Naive B cell (primary cell): ENCODE measurements around the gene PDE2A. TPM values are rescaled to one million over a fixed set of nuclear protein-coding genes. Genes with fewer than 3 reads are reported as not detected.

ENCODE experiments used
- ATAC-seq, 2 donors: fragments of 150-1000 bp; cut with Tn5 transposase; 2 replicates each; pipeline ENCODE4 v1.10.0; 2021; ENCODE audit warnings: low read depth in 2 of 2, mild to moderate bottlenecking in 2 of 2, moderate library complexity in 2 of 2
- DNase-seq: peaks from one replicate; pipeline ENCODE4 v3.0.0; 2022
- H3K27ac Mint-ChIP-seq, 6 donors: one replicate each; pipeline ENCODE4 v1.8.0; 2020 to 2022; ENCODE audit warnings: mild to moderate bottlenecking in 6 of 6, mixed read lengths in 6 of 6, moderate library complexity in 5 of 6, inconsistent platforms in 2 of 6
- H3K27me3 Mint-ChIP-seq, 3 donors: one replicate each; pipeline ENCODE4 v1.8.0; 2021 to 2022; ENCODE audit warnings: mixed read lengths in 3 of 3, mild to moderate bottlenecking in 1 of 3
- H3K36me3 Mint-ChIP-seq, 2 donors: one replicate each; pipeline ENCODE4 v1.8.0; 2020 to 2022; ENCODE audit warnings: mixed read lengths in 2 of 2, inconsistent platforms in 1 of 2, mild to moderate bottlenecking in 1 of 2
- H3K4me1 Mint-ChIP-seq, 3 donors: one replicate each; pipeline ENCODE4 v1.8.0; 2020 to 2022; ENCODE audit warnings: mixed read lengths in 3 of 3, inconsistent platforms in 1 of 3, mild to moderate bottlenecking in 1 of 3, moderate library complexity in 1 of 3
- H3K4me3 Mint-ChIP-seq, 8 donors: one replicate each; pipeline ENCODE4 v1.8.0; 2020 to 2022; ENCODE audit warnings: mild to moderate bottlenecking in 8 of 8, mixed read lengths in 8 of 8, moderate library complexity in 8 of 8, inconsistent platforms in 2 of 8
- H3K9me3 Mint-ChIP-seq, 7 donors: one replicate each; pipeline ENCODE4 v1.8.0; 2020 to 2022; ENCODE audit warnings: mixed read lengths in 7 of 7, mild to moderate bottlenecking in 5 of 7, inconsistent platforms in 2 of 7, moderate library complexity in 1 of 7
- polyA plus RNA-seq, 6 donors: library from polyadenylated mRNA; unstranded; fragments of 300-500 nt; fragmentation: Illumina TruSeq; gene quantifications; one replicate each; pipeline ENCODE4 v1.2.3, GENCODE V29; 2021; ENCODE audit warnings: low read depth in 6 of 6

Gene PDE2A
- polyA plus RNA-seq, 6 donors from 2014 or later, result 0.18 to 0.44 (median 0.36) TPM; not detected in 3

DNA sequence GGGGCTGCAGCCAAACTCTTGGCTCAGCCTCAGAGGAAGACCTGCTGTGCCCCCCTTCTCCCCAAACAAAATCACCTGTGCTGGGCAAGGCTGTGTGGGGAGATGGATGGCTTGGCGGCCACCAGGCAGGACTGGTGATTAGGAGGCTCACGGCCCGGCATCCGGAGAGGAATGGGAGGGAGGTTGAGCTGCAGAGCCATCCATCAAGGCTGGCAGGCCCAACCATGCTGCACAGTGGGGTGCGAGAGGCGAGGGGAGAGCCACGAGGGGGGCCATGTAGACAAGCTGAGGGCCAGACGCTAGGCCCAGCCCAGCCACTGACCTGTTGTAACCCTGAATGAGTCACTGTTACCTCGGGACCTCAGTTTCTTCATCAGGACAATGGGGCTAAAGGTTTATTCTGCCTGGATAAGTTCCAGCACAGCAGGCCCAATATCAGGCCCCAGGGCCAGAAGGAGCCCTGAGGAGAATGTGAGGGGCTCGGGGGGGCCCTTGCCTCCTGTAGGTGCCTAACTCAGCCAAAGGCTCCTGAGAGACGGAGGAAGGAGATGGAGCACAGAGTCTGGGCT, 18.2 kb downstream of the PDE2A start:
- H3K27ac Mint-ChIP-seq, result peak overlapping the region in 1 of 6 donors; percentile 5
- H3K9me3 Mint-ChIP-seq, result no peaks in the 10 kb centered on the region
- DNase-seq, result no peak
- no peak overlapping the region for H3K4me3 Mint-ChIP-seq
- no peaks in the 10 kb centered on the region for H3K4me1 Mint-ChIP-seq
- no peaks in the 10 kb centered on the region for H3K36me3 Mint-ChIP-seq
- no peak for ATAC-seq
- H3K27me3 Mint-ChIP-seq, result peaks cover 8 to 49% (median 31%) of the 10 kb centered on the region in 3 donors

DNA sequence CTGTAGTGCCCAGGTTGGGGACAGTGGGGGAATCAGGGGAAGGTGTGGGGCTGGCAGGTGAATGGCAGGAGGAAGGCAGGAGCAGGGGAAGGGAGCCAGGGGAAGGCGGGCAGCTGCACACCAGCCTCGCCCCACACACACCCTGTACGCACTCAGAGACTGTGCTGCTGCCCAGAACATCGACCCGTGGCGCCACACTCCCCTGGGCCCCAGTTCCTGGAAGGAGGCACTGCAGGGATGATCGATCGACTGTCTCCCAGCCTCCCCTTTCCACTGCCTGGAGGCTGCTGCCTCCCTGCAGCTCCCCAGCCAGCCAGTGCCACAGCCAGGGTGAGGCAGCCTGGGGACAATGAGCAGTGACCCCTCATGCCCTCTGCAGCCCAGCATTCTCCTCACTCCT, 19.2 kb downstream of the PDE2A start:
- Mint-ChIP-seq H3K27ac (no peak overlapping the region), H3K4me3 (peak overlapping the region in 1 of 8 donors; percentile 47), H3K4me1 (no peaks in the 10 kb centered on the region), H3K36me3 (no peaks in the 10 kb centered on the region), H3K27me3 (peaks cover 5 to 52% (median 24%) of the 10 kb centered on the region in 3 donors), H3K9me3 (no peaks in the 10 kb centered on the region)
- DNase-seq (no peak), ATAC-seq (no peak)

DNA sequence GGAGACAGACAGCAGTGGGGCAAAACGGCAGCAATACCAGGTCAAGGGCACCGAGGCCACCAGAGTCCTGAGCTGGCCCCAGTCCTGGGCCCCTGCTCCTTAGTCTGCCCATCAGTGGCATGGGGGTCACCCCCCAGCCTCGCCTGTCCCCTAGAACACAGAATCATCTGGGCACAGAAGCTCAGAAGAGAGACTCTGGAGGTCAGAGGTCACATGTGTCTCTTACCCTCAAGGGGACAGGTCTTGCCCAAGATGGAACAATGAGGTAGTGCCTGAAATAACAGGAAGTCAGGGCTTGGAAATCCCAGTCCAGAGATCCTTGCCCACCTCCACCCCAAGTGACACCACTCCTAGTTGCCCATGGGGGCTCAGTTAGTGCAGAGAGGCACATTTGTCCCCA, 20.6 kb downstream of the PDE2A start:
- Mint-ChIP-seq H3K36me3 (no peaks in the 10 kb centered on the region), H3K4me1 (no peaks in the 10 kb centered on the region), H3K4me3 (no peak overlapping the region), H3K27me3 (peaks cover 5 to 46% (median 15%) of the 10 kb centered on the region in 3 donors), H3K27ac (no peak overlapping the region), H3K9me3 (no peaks in the 10 kb centered on the region)
- ATAC-seq (no peak), DNase-seq (no peak)

DNA sequence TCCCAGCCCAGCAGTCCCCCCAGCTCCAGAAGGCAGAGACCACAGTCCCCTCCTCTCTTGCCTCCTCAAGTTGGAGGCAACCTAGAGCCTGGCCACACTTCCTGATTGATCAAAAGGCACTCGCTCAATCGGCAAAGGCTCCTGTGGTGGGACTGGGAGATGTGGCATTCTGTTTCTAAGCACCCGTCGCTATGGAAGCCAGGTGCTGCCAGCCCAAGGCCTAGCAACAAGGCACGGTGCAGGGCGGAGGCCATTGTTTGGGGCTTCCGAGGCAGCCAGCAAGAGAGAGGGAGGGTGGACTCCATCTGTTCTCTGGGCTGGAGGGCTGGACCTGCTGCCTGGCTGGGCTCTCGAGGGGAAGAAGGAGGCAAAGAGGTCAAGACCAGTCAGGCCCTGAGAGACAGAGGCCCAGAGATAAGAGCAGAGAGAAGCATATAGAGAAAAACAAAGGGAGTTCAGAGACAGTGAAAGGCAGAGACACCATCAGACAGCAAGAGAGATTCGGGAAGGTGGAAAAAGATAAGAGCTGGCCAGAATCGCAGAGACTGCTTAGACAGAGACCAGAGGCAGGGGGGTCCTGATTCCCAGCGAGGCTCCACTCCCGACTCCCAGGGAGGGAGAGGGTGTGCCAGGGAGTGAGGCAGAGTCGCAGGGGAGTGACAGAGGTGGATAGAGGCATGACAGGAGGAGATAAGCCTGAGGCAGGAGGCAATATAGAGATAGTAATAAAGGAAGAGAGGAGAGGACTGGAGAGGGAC, 21.2 kb downstream of the PDE2A start:
- Mint-ChIP-seq H3K4me1 (no peaks in the 10 kb centered on the region), H3K9me3 (no peaks in the 10 kb centered on the region), H3K27ac (no peak overlapping the region), H3K4me3 (no peak overlapping the region), H3K36me3 (no peaks in the 10 kb centered on the region), H3K27me3 (peaks cover 5 to 42% (median 11%) of the 10 kb centered on the region in 3 donors)
- DNase-seq (no peak), ATAC-seq (no peak)

DNA sequence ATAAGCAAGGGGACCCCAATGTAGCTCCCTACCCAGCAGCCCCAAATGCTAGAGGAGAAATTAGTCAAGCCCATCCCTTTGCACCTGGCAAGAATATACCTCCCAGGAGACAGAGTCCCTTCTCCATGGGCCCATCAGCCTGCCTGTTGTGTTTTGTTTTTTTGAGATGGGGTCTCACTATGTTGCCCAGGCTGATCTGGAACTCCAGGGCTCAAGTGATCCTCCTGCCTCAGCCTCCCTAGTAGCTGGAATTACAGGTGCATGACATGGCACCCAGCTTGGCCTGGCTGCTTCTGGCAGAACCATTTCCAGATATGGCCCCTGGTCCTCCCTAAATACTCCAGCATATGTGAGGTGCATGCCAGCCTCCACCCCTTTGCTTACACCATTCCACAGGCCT, 22.1 kb downstream of the PDE2A start:
- H3K36me3 Mint-ChIP-seq, result no peaks in the 10 kb centered on the region
- DNase-seq (no peak), ATAC-seq (no peak)
- H3K27me3 Mint-ChIP-seq, result peaks cover 5 to 41% (median 11%) of the 10 kb centered on the region in 3 donors
- peak overlapping the region in 1 of 8 donors; percentile 35 for H3K4me3 Mint-ChIP-seq
- peak overlapping the region in 1 of 6 donors; percentile 74 for H3K27ac Mint-ChIP-seq
- H3K4me1 Mint-ChIP-seq, result no peaks in the 10 kb centered on the region
- H3K9me3 Mint-ChIP-seq, result no peaks in the 10 kb centered on the region

DNA sequence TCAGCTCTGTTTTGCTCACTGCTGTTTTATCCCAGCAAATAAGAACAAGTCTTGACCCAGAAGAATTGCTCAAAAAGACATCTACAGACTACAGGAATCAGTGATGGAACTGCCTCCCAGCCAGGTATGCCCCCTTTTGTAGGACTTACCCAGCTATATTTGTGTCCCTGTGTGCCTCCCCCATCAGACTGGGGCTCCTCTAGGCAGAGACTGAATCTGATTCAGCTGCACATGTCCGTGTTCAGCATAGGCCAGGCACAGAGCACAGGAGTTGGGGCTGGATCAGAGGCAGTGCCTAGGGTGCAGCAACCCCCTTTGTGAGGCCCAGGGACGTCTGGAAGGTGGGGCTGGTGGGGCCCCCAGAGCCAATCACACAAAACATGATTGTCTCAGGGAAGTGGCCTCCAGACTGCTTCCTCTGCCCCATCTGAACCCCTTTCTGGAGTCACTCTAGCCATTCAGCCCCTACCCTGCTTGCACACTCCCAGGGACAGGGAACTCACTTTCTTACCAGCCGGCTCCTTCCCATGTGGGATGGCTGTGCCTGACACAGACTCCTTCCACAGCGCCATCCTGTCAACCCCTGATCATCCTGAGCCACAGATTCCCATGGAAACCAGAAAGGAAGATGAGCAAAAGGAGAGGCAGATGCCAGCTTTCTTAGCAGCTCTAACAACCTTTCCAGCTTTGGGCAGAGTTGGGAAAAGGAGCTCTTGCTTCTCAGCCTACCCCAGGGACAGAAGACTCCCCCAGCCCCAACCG, 24.8 kb downstream of the PDE2A start:
- Mint-ChIP-seq H3K27ac (no peak overlapping the region), H3K4me3 (no peak overlapping the region), H3K27me3 (peaks cover 0 to 35% (median 11%) of the 10 kb centered on the region in 3 donors), H3K9me3 (no peaks in the 10 kb centered on the region), H3K4me1 (no peaks in the 10 kb centered on the region), H3K36me3 (no peaks in the 10 kb centered on the region)
- ATAC-seq (no peak), DNase-seq (no peak)

DNA sequence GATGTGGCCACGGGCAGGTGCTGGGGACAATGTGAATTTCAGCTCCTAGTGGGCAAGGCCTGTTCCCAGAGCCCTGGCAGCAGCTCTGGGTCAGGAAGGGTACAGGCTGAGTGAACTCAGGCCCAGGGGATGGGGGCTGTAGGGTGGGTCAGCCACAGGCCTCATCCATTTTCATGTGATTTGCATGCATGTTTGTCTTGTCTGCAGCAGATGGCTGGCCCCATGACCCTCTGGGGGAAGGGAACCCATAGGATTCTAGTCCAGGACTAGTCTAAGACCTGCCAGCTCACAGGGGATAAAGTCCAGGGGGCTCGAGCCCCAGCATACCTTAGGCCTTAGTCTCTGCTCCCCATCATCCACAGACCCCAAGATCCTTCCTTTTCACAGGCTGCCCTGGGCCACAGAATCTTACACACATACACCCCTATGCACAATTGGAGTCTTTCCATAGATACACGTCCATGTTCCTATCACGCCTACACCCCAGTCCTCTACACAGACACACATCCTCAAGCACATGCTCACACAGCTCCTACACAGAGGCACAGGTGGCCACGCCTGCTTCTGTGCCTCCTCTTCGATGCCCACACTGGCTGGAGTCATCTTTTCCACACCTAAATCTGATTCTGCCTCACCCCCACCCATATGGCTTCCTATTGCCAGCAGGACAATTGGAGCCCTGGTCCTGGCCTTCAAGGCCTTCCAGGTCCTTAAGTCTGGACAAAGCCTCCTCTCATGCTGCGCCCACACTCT, 25.7 kb downstream of the PDE2A start:
- H3K27ac Mint-ChIP-seq, result no peak overlapping the region
- no peak overlapping the region for H3K4me3 Mint-ChIP-seq
- H3K36me3 Mint-ChIP-seq, result no peaks in the 10 kb centered on the region
- DNase-seq, result no peak
- no peaks in the 10 kb centered on the region for H3K9me3 Mint-ChIP-seq
- H3K4me1 Mint-ChIP-seq, result peaks cover 0 to 4% (median 4%) of the 10 kb centered on the region in 3 donors
- no peak for ATAC-seq
- H3K27me3 Mint-ChIP-seq, result peaks cover 0 to 41% (median 14%) of the 10 kb centered on the region in 3 donors

DNA sequence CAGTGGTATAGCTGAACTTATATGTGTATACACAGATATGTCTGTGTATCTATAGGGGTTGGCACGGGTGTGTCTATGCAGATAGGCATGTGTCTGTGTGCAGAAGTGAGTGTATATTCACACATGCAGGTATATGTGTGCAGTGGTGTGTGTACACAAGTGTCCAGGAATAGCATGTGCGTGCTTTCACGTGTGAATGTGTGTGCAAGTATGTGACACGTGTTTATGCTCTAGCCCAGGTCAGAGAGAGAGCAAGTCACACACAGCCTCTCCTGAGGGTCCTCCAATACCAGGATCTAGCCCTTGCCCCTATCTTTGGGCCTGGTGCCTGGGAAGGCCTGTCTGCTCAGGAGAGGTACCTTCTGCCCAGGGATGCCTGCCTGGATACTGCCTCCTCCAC, 26.3 kb downstream of the PDE2A start:
- H3K36me3 Mint-ChIP-seq, result no peaks in the 10 kb centered on the region
- H3K27ac Mint-ChIP-seq, result no peak overlapping the region
- no peak overlapping the region for H3K4me3 Mint-ChIP-seq
- H3K27me3 Mint-ChIP-seq, result peaks cover 0 to 37% (median 10%) of the 10 kb centered on the region in 3 donors
- ATAC-seq (no peak), DNase-seq (no peak)
- H3K4me1 Mint-ChIP-seq, result peaks cover 0 to 4% (median 4%) of the 10 kb centered on the region in 3 donors
- no peaks in the 10 kb centered on the region for H3K9me3 Mint-ChIP-seq

DNA sequence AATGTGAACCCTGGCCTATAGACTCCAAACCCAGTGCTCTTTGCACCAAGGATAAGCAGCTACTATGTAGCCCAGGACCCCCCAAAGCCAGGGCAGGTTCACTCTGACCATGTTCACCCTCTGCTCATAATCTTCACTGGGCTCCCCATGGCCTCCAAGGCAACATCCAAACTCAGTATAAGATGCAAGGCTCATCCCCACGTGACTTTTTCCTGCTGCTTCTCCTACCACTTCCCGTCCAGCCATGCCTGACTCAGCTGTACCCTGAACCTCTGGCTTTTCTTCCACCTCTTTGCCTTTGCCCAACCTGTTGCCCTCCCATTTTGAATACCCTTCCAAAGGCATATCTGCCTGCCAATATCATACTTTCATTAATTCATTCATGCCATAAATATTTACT, 27.8 kb downstream of the PDE2A start:
- H3K4me3 Mint-ChIP-seq, result no peak overlapping the region
- no peaks in the 10 kb centered on the region for H3K36me3 Mint-ChIP-seq
- H3K27me3 Mint-ChIP-seq, result peaks cover 0 to 28% (median 8%) of the 10 kb centered on the region in 3 donors
- no peak for DNase-seq
- peaks cover 0 to 4% (median 4%) of the 10 kb centered on the region in 3 donors for H3K4me1 Mint-ChIP-seq
- no peak for ATAC-seq
- peak overlapping the region in 1 of 6 donors; percentile 62 for H3K27ac Mint-ChIP-seq
- no peaks in the 10 kb centered on the region for H3K9me3 Mint-ChIP-seq

DNA sequence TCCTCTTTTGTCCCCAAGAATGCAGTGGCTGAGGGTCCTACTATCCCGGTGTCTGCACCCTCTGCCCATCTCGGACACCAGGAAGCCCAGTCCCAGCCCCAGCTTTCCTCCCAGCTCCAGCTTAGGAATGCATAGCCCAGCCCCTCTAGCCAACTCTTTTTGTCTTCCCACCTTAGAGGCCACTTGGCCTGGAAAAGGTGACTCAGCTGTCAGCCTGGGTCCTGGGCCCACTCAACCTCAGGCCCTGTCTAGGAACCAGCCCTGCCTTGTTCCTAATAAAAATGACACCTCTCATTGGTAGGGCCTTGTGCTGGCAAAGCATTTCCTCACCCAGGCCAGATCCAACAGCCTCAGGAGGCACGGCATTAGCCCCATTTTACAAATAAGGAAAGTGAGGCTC, 28.2 kb downstream of the PDE2A start:
- no peak for DNase-seq
- Mint-ChIP-seq H3K4me3 (peak overlapping the region in 1 of 8 donors; percentile 16), H3K36me3 (no peaks in the 10 kb centered on the region), H3K9me3 (no peaks in the 10 kb centered on the region), H3K27me3 (peaks cover 0 to 28% (median 8%) of the 10 kb centered on the region in 3 donors), H3K4me1 (peaks cover 0 to 4% (median 4%) of the 10 kb centered on the region in 3 donors), H3K27ac (no peak overlapping the region)
- ATAC-seq, result no peak

DNA sequence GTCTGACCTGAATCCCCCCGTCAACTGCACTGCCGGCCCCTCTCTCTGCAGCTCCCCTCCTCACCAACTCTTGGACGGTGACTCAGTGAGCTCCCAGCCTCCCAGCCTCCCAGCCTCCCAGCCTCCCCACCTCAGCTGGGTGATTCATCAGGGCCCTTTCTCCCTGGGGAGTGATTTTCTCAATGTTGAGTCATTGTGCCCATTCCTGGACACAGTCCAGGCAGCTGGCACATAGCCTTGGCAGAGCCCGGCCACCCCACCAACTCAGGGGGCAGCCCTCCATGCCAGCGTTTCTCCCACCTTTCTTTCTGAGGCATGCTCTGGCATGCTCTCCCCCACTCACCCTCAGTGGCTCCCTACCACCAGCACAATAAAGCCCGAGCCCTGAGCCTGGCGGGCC, 30.7 kb downstream of the PDE2A start:
- peaks cover 0 to 4% (median 4%) of the 10 kb centered on the region in 3 donors for H3K4me1 Mint-ChIP-seq
- peaks cover 0 to 18% (median 8%) of the 10 kb centered on the region in 3 donors for H3K27me3 Mint-ChIP-seq
- no peaks in the 10 kb centered on the region for H3K9me3 Mint-ChIP-seq
- peak overlapping the region in 7 of 8 donors; percentile 36 to 87 (median 67) for H3K4me3 Mint-ChIP-seq
- H3K36me3 Mint-ChIP-seq, result no peaks in the 10 kb centered on the region
- no peak overlapping the region for H3K27ac Mint-ChIP-seq
- no peak for DNase-seq
- ATAC-seq, result no peak

DNA sequence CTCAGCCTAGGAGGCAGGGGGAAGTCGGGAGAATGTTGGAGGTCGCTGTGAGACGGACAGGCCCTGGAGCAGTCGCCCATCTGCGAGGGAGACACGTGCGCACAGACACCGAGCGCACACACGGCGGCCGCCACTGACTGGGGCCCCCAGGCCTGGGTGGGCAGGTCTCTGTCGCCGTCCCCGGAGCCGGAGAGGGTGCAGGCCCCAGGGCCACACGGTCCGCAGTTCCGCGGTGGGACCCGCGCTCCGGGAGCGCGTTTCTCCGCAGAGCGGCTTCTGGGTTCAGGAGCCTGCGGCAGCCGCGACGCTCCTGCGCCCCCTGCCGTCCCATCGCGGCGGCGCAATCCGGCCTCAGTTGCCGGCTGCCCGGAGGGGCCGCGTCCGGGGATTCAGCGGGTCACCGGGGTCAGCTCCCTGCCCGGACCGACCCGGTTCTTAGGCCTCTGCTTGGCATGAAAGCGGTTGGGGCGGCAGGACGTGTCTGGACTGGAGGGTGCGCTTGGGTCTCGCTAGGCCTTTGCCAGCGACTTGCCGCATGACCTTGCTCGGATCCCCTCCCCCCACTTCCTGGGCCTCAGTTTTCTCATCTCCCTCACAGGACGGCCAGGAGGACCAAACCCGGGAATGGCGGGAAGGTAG, 31.2 kb downstream of the PDE2A start:
- no peaks in the 10 kb centered on the region for H3K36me3 Mint-ChIP-seq
- H3K27ac Mint-ChIP-seq, result no peak overlapping the region
- peaks cover 0 to 21% (median 8%) of the 10 kb centered on the region in 3 donors for H3K27me3 Mint-ChIP-seq
- peak overlapping the region in 6 of 8 donors; percentile 18 to 87 (median 74) for H3K4me3 Mint-ChIP-seq
- peak; percentile 77 to 82 for ATAC-seq
- peaks cover 0 to 4% (median 4%) of the 10 kb centered on the region in 3 donors for H3K4me1 Mint-ChIP-seq
- DNase-seq, result peak; percentile 69
- H3K9me3 Mint-ChIP-seq, result no peaks in the 10 kb centered on the region
